Left ventricle myocardium inferior (tissue), 1 donor: Measurements from ENCODE around the gene MCC. TPM values are rescaled to one million over a fixed set of nuclear protein-coding genes. Genes with fewer than 3 reads are reported as not detected.

Experiments used
- DNase-seq: peaks from one replicate; pipeline ENCODE4 v3.0.0-alpha.2; 2020
- H3K27ac ChIP-seq: fragments of 200-600 bp; replicated peaks from 2 replicates; pipeline ENCODE4 v1.8.0; 2021
- H3K27me3 ChIP-seq: fragments of 200-600 bp; 2 replicates; pipeline ENCODE4 v1.8.0; 2021; ENCODE audit warnings: low read depth
- H3K36me3 ChIP-seq: fragments of 200-600 bp; 2 replicates; pipeline ENCODE4 v1.8.0; 2021
- H3K4me1 ChIP-seq: fragments of 200-600 bp; 2 replicates; pipeline ENCODE4 v1.8.0; 2021
- H3K4me3 ChIP-seq: fragments of 200-600 bp; 2 replicates; pipeline ENCODE4 v1.8.0; 2021; ENCODE audit warnings: mild to moderate bottlenecking, moderate library complexity
- H3K9me3 ChIP-seq: fragments of 200-600 bp; replicated peaks from 2 replicates; pipeline ENCODE4 v1.8.0; 2021
- CTCF ChIP-seq: fragments of 200-600 bp; IDR thresholded peaks from 2 replicates; pipeline ENCODE4 v1.8.0; 2021; ENCODE audit warnings: antibody characterized with exemption, mild to moderate bottlenecking, borderline replicate concordance
- intact Hi-C: fragments of 100-400 bp; cut with micrococcal nuclease; formaldehyde crosslinking; loops from one replicate; pipeline ENCODE4 v1.11.0; 2022
- total RNA-seq: library from RNA; stranded (reverse); fragmentation: NEBNext Ultra II Directional; extraction: Animal tissue kit (Norgen Biotek cat#: 25700); gene quantifications from one replicate; pipeline ENCODE4 v1.2.1, GENCODE V29; 2021
- donor health status: DM: no; HTN: yes; CAD: no; lungs with severe emphysema.

MCC gene
- total RNA-seq, 1 donor from 2014 or later: 31.6 TPM

DNA sequence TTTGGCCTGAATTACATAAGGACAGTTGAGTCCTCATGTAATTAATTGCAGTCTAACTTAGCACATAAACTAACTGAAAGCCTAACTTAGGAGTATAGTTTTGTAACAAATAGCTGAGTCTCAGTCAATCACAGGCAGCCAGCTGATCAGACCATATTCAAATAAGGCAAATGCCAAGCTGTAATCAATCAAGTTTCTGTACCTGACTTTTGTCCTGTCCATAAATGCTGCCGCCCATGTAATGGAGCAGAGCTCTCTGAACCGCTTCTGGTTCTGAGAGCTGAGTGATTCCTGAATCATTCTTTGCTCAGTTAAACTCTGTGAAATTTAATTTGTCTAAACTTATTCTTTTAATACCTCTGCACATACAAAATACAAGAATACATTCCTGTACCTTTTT lies 158.3 kb downstream of the MCC start:
- no peaks in the 10 kb centered on the region for H3K27me3 ChIP-seq
- intact Hi-C loops: loop anchor here (5.0 to 10.0 kb wide), 2 partner anchors 275 to 333 kb away; no protein-coding TSS in a partner anchor
- H3K9me3 ChIP-seq: peaks cover 7% of the 10 kb centered on the region
- no peak overlapping the region for H3K4me3 ChIP-seq
- H3K4me1 ChIP-seq: peaks cover 10% of the 10 kb centered on the region
- no peak overlapping the region for H3K27ac ChIP-seq
- no peaks in the 10 kb centered on the region for H3K36me3 ChIP-seq
- TF ChIP-seq CTCF: no peak
- DNase-seq: no peak

GRCh38 chr5:113325054-113325453 lies 163.2 kb downstream of the MCC start:
- no peaks in the 10 kb centered on the region for H3K36me3 ChIP-seq
- H3K27me3 ChIP-seq: no peaks in the 10 kb centered on the region
- intact Hi-C loops: loop anchor here (5.0 kb wide), 1 partner anchor 328 kb away; no protein-coding TSS in a partner anchor
- peaks cover 8% of the 10 kb centered on the region for H3K4me1 ChIP-seq
- no peak for TF ChIP-seq CTCF
- H3K27ac ChIP-seq: no peak overlapping the region
- H3K4me3 ChIP-seq: no peak overlapping the region
- H3K9me3 ChIP-seq: peaks cover 7% of the 10 kb centered on the region
- no peak for DNase-seq

- Histone ChIP-seq H3K27ac (no peak overlapping the region), H3K9me3 (no peaks in the 10 kb centered on the region), H3K4me1 (peaks cover 8% of the 10 kb centered on the region), H3K36me3 (no peaks in the 10 kb centered on the region), H3K27me3 (no peaks in the 10 kb centered on the region), H3K4me3 (no peak overlapping the region)
- no peak for TF ChIP-seq CTCF
- DNase-seq: no peak
- intact Hi-C loops: no loop called here
Measured at GRCh38 chr5:113321276-113321675, 167.0 kb downstream of the MCC start.

- Histone ChIP-seq H3K4me1 (peaks cover 8% of the 10 kb centered on the region), H3K36me3 (no peaks in the 10 kb centered on the region), H3K4me3 (no peak overlapping the region), H3K27me3 (no peaks in the 10 kb centered on the region), H3K9me3 (no peaks in the 10 kb centered on the region), H3K27ac (peak overlapping the region; percentile 4)
- TF ChIP-seq CTCF: no peak
- DNase-seq: no peak
- intact Hi-C loops: no loop called here
Measured at GRCh38 chr5:113320273-113320780, 167.9 kb downstream of the MCC start.

DNA sequence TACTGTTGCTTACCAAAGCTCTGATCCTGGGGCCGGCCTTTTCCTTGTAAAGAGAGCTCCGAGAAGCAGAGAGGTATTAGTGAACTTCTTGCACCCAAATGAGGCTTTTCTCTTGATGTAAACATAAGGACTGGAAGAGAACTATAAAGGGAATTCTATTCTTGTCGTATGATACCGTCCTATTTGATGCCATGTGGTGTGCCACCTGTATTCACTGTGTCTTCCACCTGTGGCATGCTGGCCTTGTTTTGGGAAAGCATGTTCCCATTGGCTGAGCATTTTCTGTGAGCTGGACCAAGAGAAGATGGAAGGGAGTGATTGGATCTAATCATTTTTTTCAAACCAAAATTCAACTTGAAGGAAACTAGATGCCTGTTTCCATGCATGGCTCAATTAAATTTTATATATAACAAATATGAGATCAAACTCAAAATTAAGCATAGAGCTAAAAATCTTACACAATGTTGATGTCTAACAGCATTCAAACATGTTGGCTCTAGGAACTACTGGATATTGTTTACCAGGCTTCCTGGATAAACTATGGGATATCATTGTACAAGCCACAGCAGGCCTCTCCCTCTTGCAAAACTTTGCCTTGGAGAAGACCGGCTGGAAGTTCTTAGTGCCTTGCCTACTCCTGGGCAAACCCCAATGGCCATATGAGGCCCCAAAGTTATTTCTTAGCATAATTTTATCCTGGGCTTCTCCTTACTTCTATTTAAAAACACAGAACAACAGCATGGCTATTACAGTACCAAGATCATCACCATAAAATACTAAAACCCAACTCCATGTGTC lies 168.8 kb downstream of the MCC start:
- Histone ChIP-seq H3K27ac (no peak overlapping the region), H3K4me1 (peaks cover 8% of the 10 kb centered on the region), H3K4me3 (no peak overlapping the region), H3K9me3 (no peaks in the 10 kb centered on the region), H3K27me3 (no peaks in the 10 kb centered on the region), H3K36me3 (no peaks in the 10 kb centered on the region)
- no peak for DNase-seq
- intact Hi-C loops: no loop called here
- no peak for TF ChIP-seq CTCF
